VCaP (cell line): Measurements from ENCODE around the gene CRAT.

Source experiments
- H3K27ac ChIP-seq: fragments of 450-650 bp; 2 replicates; pipeline ENCODE4 v1.5.1; 2017
- TF ChIP-seq, protein P1 (sequence below): fragments of 450-650 bp; conservative IDR thresholded peaks from 2 replicates; pipeline ENCODE4 v1.5.1; 2017; ENCODE audit warnings: mild to moderate bottlenecking, moderate library complexity

CRAT gene

DNA sequence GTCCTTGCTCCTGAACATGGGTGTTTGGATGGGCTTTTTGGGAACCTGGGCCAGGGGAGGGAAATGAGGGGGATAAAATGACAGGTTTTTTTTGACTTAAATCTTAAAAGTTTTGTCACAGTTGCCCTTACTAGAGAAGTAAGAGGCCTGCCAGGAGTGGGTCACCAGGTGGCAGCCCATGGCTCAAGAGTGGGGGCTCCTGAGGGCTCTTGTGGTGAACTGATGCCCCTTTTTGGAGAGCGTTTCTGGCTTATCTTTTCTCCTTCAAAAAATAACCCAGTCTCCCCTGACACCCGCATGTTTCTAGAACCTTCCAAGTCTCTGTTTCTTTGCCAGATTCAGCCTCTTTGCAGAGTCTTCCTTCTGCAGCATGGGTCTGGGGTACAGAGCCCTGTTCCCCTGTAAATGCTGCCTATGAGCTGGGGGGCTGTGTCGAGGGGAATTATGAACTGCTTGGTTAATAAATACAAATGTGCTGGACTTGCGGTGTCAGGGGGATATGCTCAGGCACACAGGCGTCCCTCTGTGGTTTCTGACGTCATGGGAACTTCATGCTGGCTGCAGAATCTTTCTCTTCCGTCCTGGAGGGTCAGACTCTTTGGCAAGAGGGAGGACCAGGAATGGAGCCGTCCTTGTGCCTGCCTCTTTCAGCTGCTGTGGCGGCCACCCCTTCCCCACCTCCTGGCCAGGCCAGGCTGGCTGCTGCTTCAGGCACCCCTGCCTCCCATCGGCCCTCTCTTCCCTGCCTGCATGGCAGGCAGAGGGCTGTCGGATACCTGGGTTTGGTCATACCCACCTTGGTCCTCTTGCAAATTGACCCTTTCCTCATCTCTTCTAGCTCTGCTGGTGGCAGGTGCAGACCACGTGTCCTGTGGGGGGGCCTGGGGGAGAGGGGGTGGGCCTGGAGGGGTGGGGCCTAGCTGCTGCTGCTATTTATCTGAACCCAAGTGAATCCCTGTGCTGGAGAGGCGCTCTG is 30.8 kb upstream of the CRAT start:
- H3K27ac ChIP-seq = peak overlapping the region; percentile 81

DNA sequence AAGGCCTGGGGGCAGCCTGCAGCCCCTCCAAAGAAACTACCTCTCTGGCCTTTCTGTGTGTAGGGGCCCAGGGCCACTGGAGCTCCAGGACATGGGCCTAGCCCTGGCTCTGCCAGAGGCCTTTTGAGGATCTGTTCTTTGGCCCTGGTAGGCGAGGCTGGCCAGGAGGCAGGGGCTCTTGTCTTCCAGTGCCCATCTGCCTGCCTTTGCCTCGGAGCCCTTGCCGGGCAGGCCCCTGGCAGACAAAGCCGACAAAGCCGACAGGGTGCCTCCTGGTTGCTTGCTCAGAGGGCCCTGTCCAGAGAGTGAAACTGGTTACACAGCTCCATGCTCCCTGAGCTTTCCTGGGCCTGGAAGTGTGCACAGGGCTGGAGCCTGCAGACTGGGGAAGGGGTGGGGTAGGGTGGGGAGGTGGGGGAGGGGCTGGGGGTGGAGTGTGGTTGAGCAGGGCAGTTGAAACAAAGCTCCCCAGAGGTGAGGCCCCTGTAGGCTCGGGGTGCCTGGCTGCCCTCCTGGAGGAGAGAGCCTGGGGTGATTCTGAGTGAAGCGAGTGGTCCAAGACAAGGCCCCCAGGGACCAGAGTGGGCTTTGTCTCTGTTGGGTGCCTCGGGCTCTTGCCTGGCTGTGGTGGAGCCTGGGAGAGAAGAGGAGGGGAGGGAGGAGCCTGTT is 29.9 kb upstream of the CRAT start:
- TF ChIP-seq, protein P1, sequence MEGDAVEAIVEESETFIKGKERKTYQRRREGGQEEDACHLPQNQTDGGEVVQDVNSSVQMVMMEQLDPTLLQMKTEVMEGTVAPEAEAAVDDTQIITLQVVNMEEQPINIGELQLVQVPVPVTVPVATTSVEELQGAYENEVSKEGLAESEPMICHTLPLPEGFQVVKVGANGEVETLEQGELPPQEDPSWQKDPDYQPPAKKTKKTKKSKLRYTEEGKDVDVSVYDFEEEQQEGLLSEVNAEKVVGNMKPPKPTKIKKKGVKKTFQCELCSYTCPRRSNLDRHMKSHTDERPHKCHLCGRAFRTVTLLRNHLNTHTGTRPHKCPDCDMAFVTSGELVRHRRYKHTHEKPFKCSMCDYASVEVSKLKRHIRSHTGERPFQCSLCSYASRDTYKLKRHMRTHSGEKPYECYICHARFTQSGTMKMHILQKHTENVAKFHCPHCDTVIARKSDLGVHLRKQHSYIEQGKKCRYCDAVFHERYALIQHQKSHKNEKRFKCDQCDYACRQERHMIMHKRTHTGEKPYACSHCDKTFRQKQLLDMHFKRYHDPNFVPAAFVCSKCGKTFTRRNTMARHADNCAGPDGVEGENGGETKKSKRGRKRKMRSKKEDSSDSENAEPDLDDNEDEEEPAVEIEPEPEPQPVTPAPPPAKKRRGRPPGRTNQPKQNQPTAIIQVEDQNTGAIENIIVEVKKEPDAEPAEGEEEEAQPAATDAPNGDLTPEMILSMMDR = no peak
- peak overlapping the region; percentile 81 for H3K27ac ChIP-seq

More for the DNA sequence above, 30.8 kb upstream of the CRAT start:
- TF ChIP-seq, protein P1 = no peak

DNA sequence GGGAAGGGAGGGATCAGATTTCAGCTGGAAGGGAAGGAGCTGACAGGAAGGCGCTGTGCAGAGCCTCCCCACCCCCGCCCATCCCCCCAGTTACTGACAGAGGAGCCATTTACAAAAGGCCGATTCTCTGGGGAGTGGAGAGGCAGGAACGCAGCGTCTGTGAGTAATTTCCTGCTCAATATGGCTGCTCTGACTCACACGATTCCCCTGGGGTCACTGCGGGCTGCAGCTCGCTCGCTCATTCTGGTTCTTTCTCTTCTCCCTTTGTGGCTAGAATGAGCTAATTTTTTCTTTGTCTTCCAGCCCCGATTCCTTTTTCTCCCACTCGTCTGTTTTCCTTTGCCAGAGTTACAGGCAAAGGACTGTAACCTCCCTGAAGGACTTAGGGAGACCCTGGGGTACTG is 29.4 kb upstream of the CRAT start:
- TF ChIP-seq, protein P1 = no peak
- peak overlapping the region; percentile 81 for H3K27ac ChIP-seq

DNA sequence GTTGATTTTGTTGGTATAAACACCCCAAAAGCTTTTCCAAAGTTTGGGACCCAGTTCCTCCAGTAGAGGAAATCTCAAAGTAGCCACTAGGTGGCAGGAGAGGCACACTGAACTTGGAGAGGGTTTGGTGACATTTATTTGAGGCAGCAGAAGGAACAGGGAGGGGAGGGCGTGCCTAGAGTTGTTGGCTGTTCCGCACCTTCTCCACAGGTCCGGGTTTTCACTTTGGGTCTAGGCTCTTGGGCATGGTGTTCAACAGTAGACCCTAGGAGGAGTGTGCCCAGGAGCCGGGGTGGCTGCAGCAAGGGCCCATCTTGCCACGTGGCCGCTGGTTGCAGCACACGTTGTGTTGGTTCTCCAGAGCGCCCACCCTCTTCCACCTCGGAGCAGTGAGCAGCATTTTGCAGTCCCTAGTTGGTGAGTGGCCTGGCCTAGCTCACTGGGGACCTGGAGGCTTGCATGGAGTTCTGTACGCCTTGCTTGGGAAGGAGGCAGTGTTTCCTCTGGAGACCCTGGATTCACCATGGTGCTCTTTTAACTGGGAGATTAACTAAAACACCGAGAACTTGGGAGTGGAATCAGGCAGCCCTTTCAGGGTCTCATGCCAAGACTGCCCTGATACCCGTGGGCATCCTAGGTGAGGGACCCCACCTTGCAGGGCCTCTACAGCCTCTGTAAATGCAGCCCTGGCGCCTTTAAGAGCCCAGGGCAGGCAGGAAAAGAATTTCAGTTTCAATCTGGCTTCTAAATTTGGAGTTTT is 28.8 kb upstream of the CRAT start:
- TF ChIP-seq, protein P1 = peak; percentile 95
- H3K27ac ChIP-seq = peak overlapping the region; percentile 81

DNA sequence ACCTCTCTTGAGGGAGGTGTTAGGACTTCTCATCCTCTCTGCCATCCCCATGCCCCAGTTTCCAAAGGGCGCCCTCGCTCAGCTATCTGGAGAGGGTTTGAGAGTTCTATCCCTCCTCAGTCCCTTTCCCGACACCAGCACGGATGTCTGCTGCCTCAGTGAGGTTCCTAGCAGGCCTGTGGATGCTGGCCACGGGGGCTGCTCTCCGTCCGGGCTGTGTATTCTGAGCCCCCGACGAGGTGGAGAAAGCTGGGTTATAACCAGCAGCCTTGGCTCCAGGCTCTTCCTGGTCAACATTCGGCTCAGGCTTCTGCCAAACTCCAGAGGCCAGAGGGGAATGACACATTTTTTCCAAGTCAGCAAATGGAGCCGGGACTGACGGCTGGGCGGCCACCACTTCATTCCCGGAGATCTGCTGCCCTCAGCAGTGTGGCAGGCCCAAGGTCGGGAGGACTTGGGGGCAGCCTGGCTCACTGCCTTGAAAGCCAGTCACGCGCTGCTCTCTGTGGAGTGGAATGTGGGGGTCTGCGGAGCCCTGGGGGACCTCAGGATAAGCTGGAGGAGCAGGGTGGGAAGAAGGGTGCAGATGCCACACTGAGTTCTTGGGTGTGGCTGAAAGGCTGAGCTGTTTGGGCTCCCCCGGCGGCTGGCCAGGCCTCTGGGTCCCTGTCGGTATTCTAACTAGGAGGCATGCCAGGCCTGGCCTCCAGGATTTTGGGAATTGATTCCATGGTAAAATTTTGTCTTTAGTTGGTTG is 28.1 kb upstream of the CRAT start:
- TF ChIP-seq, protein P1 = no peak
- H3K27ac ChIP-seq = peak overlapping the region; percentile 81

DNA sequence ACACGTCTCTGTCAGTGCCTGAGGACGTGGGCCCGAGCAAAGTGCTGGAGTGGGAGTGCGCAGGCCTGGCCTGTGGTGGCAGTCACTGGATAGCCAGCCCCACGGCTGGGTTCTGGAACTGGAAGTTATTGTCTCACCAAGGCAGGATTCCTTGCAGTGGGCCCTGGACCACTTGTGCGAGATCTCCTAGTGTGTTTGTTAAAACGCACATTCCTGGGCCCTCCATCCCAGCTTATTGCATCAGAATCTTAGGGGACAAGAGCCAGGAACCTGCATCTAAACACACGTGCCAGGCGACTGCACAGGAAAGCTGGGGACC is 27.5 kb upstream of the CRAT start:
- H3K27ac ChIP-seq = peak overlapping the region; percentile 26; the same call in 1 of the 2 replicates
- TF ChIP-seq, protein P1 = no peak
